Natural killer cell (primary cell): ENCODE results near the gene HEATR5B. TPM values are rescaled to one million over a fixed set of nuclear protein-coding genes. Genes with fewer than 3 reads are reported as not detected.
"Not testable (repeated sequence)": the region's sequence is repeated elsewhere in the genome, so short reads cannot be mapped to it uniquely, and the experiment has no call there.

Source experiments
- ATAC-seq, 3 donors: fragments of 150-1000 bp in 2 of 3; fragments of 200-7000 bp in 1 of 3; cut with Tn5 transposase; 1 replicate in 1 of 3; 2 replicates in 2 of 3; pipeline ENCODE4 v1.10.0; 2021; ENCODE audit warnings: mild to moderate bottlenecking in 2 of 3, moderate library complexity in 2 of 3
- DNase-seq, 2 donors: peaks; one replicate each; pipeline versions ENCODE4 v3.0.0 to v3.0.0-alpha.2; 2013 to 2021; ENCODE audit warnings: mixed read lengths in 1 of 2
- H3K27ac ChIP-seq: one replicate; pipeline ENCODE4 v1.5.1; 2013; ENCODE audit warnings: mild to moderate bottlenecking, low read length
- H3K27me3 ChIP-seq: one replicate; pipeline ENCODE4 v1.6.1; 2013; ENCODE audit warnings: low read length; ENCODE audit not compliant: control insufficient read depth, insufficient read depth
- H3K36me3 ChIP-seq: one replicate; pipeline ENCODE4 v1.6.1; 2013; ENCODE audit warnings: low read length; ENCODE audit not compliant: control insufficient read depth, insufficient read depth
- H3K4me1 ChIP-seq: one replicate; pipeline ENCODE4 v1.6.1; 2013; ENCODE audit warnings: low read length; ENCODE audit not compliant: control insufficient read depth, insufficient read depth
- H3K4me3 ChIP-seq: one replicate; pipeline ENCODE4 v1.5.1; 2013; ENCODE audit warnings: low read length
- H3K9me3 ChIP-seq: one replicate; pipeline ENCODE4 v1.6.1; 2013; ENCODE audit warnings: low read length; ENCODE audit not compliant: control insufficient read depth, insufficient read depth
- H3K27ac Mint-ChIP-seq, 2 donors: one replicate each; pipeline ENCODE4 v1.8.0; 2022; ENCODE audit warnings: mild to moderate bottlenecking in 2 of 2, mixed read lengths in 2 of 2, moderate library complexity in 1 of 2
- H3K27me3 Mint-ChIP-seq, 2 donors: one replicate each; pipeline ENCODE4 v1.8.0; 2022; ENCODE audit warnings: low read depth in 2 of 2, mixed read lengths in 2 of 2
- H3K36me3 Mint-ChIP-seq: one replicate; pipeline ENCODE4 v1.8.0; 2022; ENCODE audit warnings: mixed read lengths
- H3K4me1 Mint-ChIP-seq, 2 donors: one replicate each; pipeline ENCODE4 v1.8.0; 2022; ENCODE audit warnings: mixed read lengths in 2 of 2
- H3K4me3 Mint-ChIP-seq: one replicate; pipeline ENCODE4 v1.8.0; 2022; ENCODE audit warnings: mild to moderate bottlenecking, moderate library complexity, mixed read lengths
- H3K9me3 Mint-ChIP-seq, 2 donors: one replicate each; pipeline ENCODE4 v1.8.0; 2022; ENCODE audit warnings: mixed read lengths in 2 of 2
- CTCF ChIP-seq: fragments of 200-600 bp; IDR thresholded peaks from one replicate; pipeline ENCODE4 v1.8.0; 2022; ENCODE audit warnings: antibody characterized with exemption
- WGBS: methylation state at CpG from one replicate; pipeline ENCODE4 v1.1.7; 2013; ENCODE audit warnings: missing lambda C conversion rate; ENCODE audit not compliant: insufficient coverage; 5-methylcytosine and 5-hydroxymethylcytosine counted together
- intact Hi-C: fragments of 100-400 bp; cut with micrococcal nuclease; formaldehyde crosslinking; loops from one replicate; pipeline ENCODE4 v1.14.2; 2022
- total RNA-seq, 4 donors: library from RNA; stranded (reverse); fragments of 120-200 nt in 1 of 4; gene quantifications; one replicate each; pipeline versions ENCODE4 v1.2.3 to v1.2.4, GENCODE V29; 2013 to 2022

HEATR5B gene
- total RNA-seq, 3 donors from 2014 or later (not counting 1 experiment from before 2014, with no cell fraction given), result 31.1 to 53.9 (median 39.9) TPM

- ATAC-seq, result no peak
- H3K36me3 ChIP-seq, result peaks cover 77% of the 10 kb centered on the region
- no peak for TF ChIP-seq CTCF
Observed at GRCh38 chr2:37000318-37000717, 83.9 kb downstream of the HEATR5B start.

GRCh38 chr2:36999416-36999815 lies 84.8 kb downstream of the HEATR5B start:
- ATAC-seq, DNase-seq, H3K4me1 Mint-ChIP-seq, H3K4me1 ChIP-seq, intact Hi-C loops, H3K9me3 Mint-ChIP-seq, H3K4me3 ChIP-seq, H3K27ac ChIP-seq, H3K27me3 ChIP-seq, H3K4me3 Mint-ChIP-seq, H3K9me3 ChIP-seq, H3K27me3 Mint-ChIP-seq, H3K27ac Mint-ChIP-seq: not testable (repeated sequence)
- H3K36me3 Mint-ChIP-seq, result peaks cover 14% of the 10 kb centered on the region
- H3K36me3 ChIP-seq, result peaks cover 68% of the 10 kb centered on the region
- WGBS, result 97% methylated on average over 9 of the region's 9 CpGs

More at GRCh38 chr2:37000318-37000717, 83.9 kb downstream of the HEATR5B start:
- Mint-ChIP-seq H3K4me1 (peaks cover 7 to 14% of the 10 kb centered on the region in 2 donors), H3K27ac (no peak overlapping the region), H3K36me3 (peaks cover 14% of the 10 kb centered on the region), H3K27me3 (no peaks in the 10 kb centered on the region), H3K4me3 (no peak overlapping the region), H3K9me3 (no peaks in the 10 kb centered on the region)
- intact Hi-C loops, result no loop called here
- no peak for DNase-seq
- no peaks in the 10 kb centered on the region for H3K9me3 ChIP-seq
- H3K27me3 ChIP-seq, result no peaks in the 10 kb centered on the region
- no peak overlapping the region for H3K4me3 ChIP-seq
- H3K4me1 ChIP-seq, result no peaks in the 10 kb centered on the region
- WGBS, result 96% methylated on average over 6 of the region's 6 CpGs
- no peak overlapping the region for H3K27ac ChIP-seq

- Histone ChIP-seq H3K4me1 (no peaks in the 10 kb centered on the region), H3K27ac (no peak overlapping the region), H3K27me3 (no peaks in the 10 kb centered on the region), H3K4me3 (no peak overlapping the region), H3K36me3 (peaks cover 39% of the 10 kb centered on the region), H3K9me3 (no peaks in the 10 kb centered on the region)
- DNase-seq, result no peak
- Mint-ChIP-seq H3K4me3 (no peak overlapping the region), H3K27ac (no peak overlapping the region), H3K27me3 (no peaks in the 10 kb centered on the region), H3K4me1 (no peaks in the 10 kb centered on the region), H3K36me3 (no peaks in the 10 kb centered on the region), H3K9me3 (no peaks in the 10 kb centered on the region)
- TF ChIP-seq CTCF, result no peak
- ATAC-seq, result no peak
- intact Hi-C loops, result no loop called here
- 83% methylated on average over 4 of the region's 6 CpGs for WGBS
Observed at GRCh38 chr2:36993841-36994620, 90.1 kb downstream of the HEATR5B start.

GRCh38 chr2:36988008-36988407 lies 96.2 kb downstream of the HEATR5B start:
- no peaks in the 10 kb centered on the region for H3K27me3 Mint-ChIP-seq
- H3K36me3 Mint-ChIP-seq, result no peaks in the 10 kb centered on the region
- no peak overlapping the region for H3K27ac Mint-ChIP-seq
- H3K9me3 Mint-ChIP-seq, result no peaks in the 10 kb centered on the region
- H3K27ac ChIP-seq, result no peak overlapping the region
- no peaks in the 10 kb centered on the region for H3K4me1 ChIP-seq
- no peak overlapping the region for H3K4me3 ChIP-seq
- no peaks in the 10 kb centered on the region for H3K4me1 Mint-ChIP-seq
- H3K36me3 ChIP-seq, result peaks cover 36% of the 10 kb centered on the region
- TF ChIP-seq CTCF, result no peak
- no peaks in the 10 kb centered on the region for H3K27me3 ChIP-seq
- ATAC-seq (no peak), DNase-seq (no peak)
- intact Hi-C loops, result no loop called here
- H3K9me3 ChIP-seq, result no peaks in the 10 kb centered on the region
- no peak overlapping the region for H3K4me3 Mint-ChIP-seq
- WGBS, result 100% methylated on average over 4 of the region's 6 CpGs
